GM12872 (cell line): ENCODE results near the gene NEUROD2.

Source experiments
- CTCF ChIP-seq: IDR thresholded peaks from 3 replicates; pipeline ENCODE4 v1.5.1; 2011; ENCODE audit warnings: low read depth, mild to moderate bottlenecking, low read length, moderate library complexity; ENCODE audit not compliant: insufficient read depth

Gene NEUROD2

GRCh38 chr17:39627712-39628516 is 20.2 kb upstream of the NEUROD2 start:
- no peak for TF ChIP-seq CTCF

GRCh38 chr17:39627047-39627711 is 19.5 kb upstream of the NEUROD2 start:
- TF ChIP-seq CTCF, result no peak

GRCh38 chr17:39626171-39627046 is 18.7 kb upstream of the NEUROD2 start, which contains the start of gene PPP1R1B:
PPP1R1B (plus strand) TSS chr17:39626952; CDS start chr17:39627393, 441 bp downstream.
- no peak for TF ChIP-seq CTCF

GRCh38 chr17:39625198-39625785 is 17.6 kb upstream of the NEUROD2 start:
- TF ChIP-seq CTCF, result no peak

- TF ChIP-seq CTCF, result no peak
Observed at GRCh38 chr17:39624313-39624712, 16.6 kb upstream of the NEUROD2 start.

- TF ChIP-seq CTCF, result peak; percentile 93
Observed at GRCh38 chr17:39623356-39623950, 15.7 kb upstream of the NEUROD2 start.
